Ishikawa (cell line): ENCODE data around the gene PGP.

ENCODE experiments used
- CEBPB ChIP-seq: IDR thresholded peaks from 2 replicates; pipeline ENCODE4 v1.6.1; 2012
- CREB1 ChIP-seq: IDR thresholded peaks from 2 replicates; pipeline ENCODE4 v1.6.1; 2012; ENCODE audit warnings: low read depth
- EP300 ChIP-seq: IDR thresholded peaks from 2 replicates; pipeline ENCODE4 v1.6.1; 2012; ENCODE audit warnings: borderline replicate concordance
- MAX ChIP-seq: IDR thresholded peaks from 2 replicates; pipeline ENCODE4 v1.6.1; 2012
- NFIC ChIP-seq: IDR thresholded peaks from 2 replicates; pipeline ENCODE4 v1.6.1; 2012
- RAD21 ChIP-seq: IDR thresholded peaks from 2 replicates; pipeline ENCODE4 v1.6.1; 2012; ENCODE audit warnings: low read depth
- REST ChIP-seq: IDR thresholded peaks from 2 replicates; pipeline ENCODE4 v1.6.1; 2012; ENCODE audit warnings: low read depth, mild to moderate bottlenecking
- USF1 ChIP-seq: IDR thresholded peaks from 2 replicates; pipeline ENCODE4 v1.6.1; 2012
- YY1 ChIP-seq: IDR thresholded peaks from 2 replicates; pipeline ENCODE4 v1.6.1; 2012; ENCODE audit warnings: low read depth

DNA sequence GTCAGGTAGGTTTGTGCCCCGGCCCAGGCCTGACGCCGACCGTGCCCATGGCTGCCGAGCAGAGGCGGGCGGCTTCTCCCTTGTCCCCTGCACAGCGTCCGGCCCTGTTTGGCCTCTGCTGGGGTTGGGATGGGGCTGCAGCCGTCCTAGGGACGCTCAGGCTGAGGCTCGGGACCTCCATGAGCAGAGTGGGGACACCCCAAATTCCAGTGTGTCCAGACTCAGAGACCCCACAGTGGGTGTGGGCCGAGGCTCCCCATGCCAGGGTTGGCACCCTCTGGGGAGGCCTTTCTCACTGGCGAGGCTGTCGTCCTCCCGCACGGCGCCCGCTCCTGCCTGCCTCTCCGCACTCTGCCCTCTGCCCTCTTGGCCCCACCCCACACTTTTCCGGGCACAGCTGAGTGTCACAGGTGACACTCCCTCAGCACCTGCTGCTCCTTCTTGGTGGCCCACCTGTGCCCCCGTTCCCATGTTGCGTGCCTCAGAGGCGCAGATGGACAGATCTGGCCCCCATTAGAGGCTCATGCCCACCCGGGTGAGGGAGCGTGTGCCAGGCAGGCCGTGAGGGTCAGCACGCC, 43.0 kb downstream of the PGP start:
- TF ChIP-seq YY1 (no peak), REST (no peak), USF1 (no peak), RAD21 (no peak), CREB1 (no peak), EP300 (no peak), NFIC (no peak), MAX (no peak), CEBPB (no peak)
